Endothelial cell of umbilical vein (primary cell): ENCODE measurements around the gene TANGO2. TPM values are rescaled to one million over a fixed set of nuclear protein-coding genes. Genes with fewer than 3 reads are reported as not detected.

Experiments
- BruUV-seq: library from RNA; stranded (reverse); fragments of 400-500 nt; replicated peaks from 2 replicates; lab custom pipeline; 2021; lab: Mats Ljungman, UMichigan
- CTCF ChIA-PET: fragments of 300-600, 350-600 bp; sonication (Branson Sonifier 250); formaldehyde crosslinking; loops from one replicate; lab custom pipeline; 2021; ENCODE audit warnings: antibody characterized with exemption, inconsistent platforms; lab: Charles Lee
- POLR2A ChIA-PET: fragments of 300-600, 350-600 bp; sonication (Branson Sonifier 250); formaldehyde crosslinking; loops from one replicate; lab custom pipeline; 2021; ENCODE audit warnings: antibody characterized with exemption, inconsistent platforms; lab: Charles Lee
- DNase-seq: peaks from one replicate; pipeline ENCODE4 v3.0.0-alpha.2; 2011; ENCODE audit warnings: low read depth, low spot score
- FAIRE-seq: peaks from 2 replicates; lab custom pipeline; 2011; peaks lifted over from hg19 to GRCh38; lab: Jason Lieb, UNC
- H2AFZ ChIP-seq: 2 replicates; pipeline ENCODE4 v1.6.0; 2012; ENCODE audit warnings: low read depth, low read length, control low read depth, inconsistent platforms
- H3K27ac ChIP-seq: 2 replicates; pipeline ENCODE4 v1.5.1; 2011; ENCODE audit warnings: low read depth, mild to moderate bottlenecking, control low read depth, low read length, moderate library complexity; ENCODE audit not compliant: insufficient read depth
- H3K27me3 ChIP-seq, 2 experiments: 2 replicates each; pipeline versions ENCODE4 v1.6.0 to v1.6.1; 2011; ENCODE audit warnings: low read length in 2 of 2, mixed read lengths in 1 of 2; ENCODE audit not compliant: control insufficient read depth in 2 of 2, insufficient read depth in 2 of 2
- H3K36me3 ChIP-seq, 2 experiments: 2 replicates in 1 of 2; 3 replicates in 1 of 2; pipeline ENCODE4 v1.5.1; 2011; ENCODE audit warnings: low read length in 2 of 2, mild to moderate bottlenecking in 1 of 2, moderate library complexity in 1 of 2; ENCODE audit not compliant: control insufficient read depth in 2 of 2, insufficient read depth in 2 of 2; ENCODE audit errors: extremely low read depth in 1 of 2
- H3K4me1 ChIP-seq: 3 replicates; pipeline ENCODE4 v1.5.1; 2011; ENCODE audit warnings: mild to moderate bottlenecking, low read length; ENCODE audit not compliant: control insufficient read depth, insufficient read depth; ENCODE audit errors: extremely low read depth
- H3K4me2 ChIP-seq: 2 replicates; pipeline ENCODE4 v1.6.1; 2011; ENCODE audit warnings: low read length, control low read depth, mixed read lengths; ENCODE audit not compliant: insufficient read depth
- H3K4me3 ChIP-seq, 3 experiments: fragments of 200-600 bp in 1 of 3; sonication (generic), shearing (Covaris generic) in 1 of 3; replicated peaks in 1 of 3; 2 replicates each; pipeline ENCODE4 v1.5.1; 2011 to 2016; ENCODE audit warnings: control low read depth in 3 of 3, low read length in 3 of 3, mild to moderate bottlenecking in 2 of 3, inconsistent platforms in 1 of 3, low read depth in 1 of 3, moderate library complexity in 1 of 3; ENCODE audit not compliant: insufficient read depth in 1 of 3
- H3K79me2 ChIP-seq: 2 replicates; pipeline ENCODE4 v1.6.0; 2012; ENCODE audit warnings: low read length, inconsistent platforms; ENCODE audit not compliant: control insufficient read depth, insufficient read depth
- H3K9ac ChIP-seq: replicated peaks from 2 replicates; pipeline ENCODE3; 2011; ENCODE audit warnings: low read length, control low read depth; ENCODE audit not compliant: insufficient read depth; ENCODE audit errors: extremely low read depth
- H3K9me1 ChIP-seq: replicated peaks from 3 replicates; pipeline ENCODE4 v1.6.0; 2011; ENCODE audit warnings: mild to moderate bottlenecking, low read length; ENCODE audit not compliant: control insufficient read depth, insufficient read depth; ENCODE audit errors: extremely low read depth
- H3K9me3 ChIP-seq: replicated peaks from 2 replicates; pipeline ENCODE4 v1.5.1; 2012; ENCODE audit warnings: low read length, inconsistent platforms; ENCODE audit not compliant: control insufficient read depth, insufficient read depth
- H4K20me1 ChIP-seq: replicated peaks from 2 replicates; pipeline ENCODE3; 2011; ENCODE audit warnings: mild to moderate bottlenecking, low read length; ENCODE audit not compliant: control insufficient read depth, insufficient read depth; ENCODE audit errors: extremely low read depth
- CTCF ChIP-seq, 2 donors: IDR thresholded peaks; 1 replicate in 1 of 2; 2 replicates in 1 of 2; pipeline ENCODE4 v1.5.1; 2011; ENCODE audit warnings: low read length in 2 of 2, mild to moderate bottlenecking in 2 of 2, moderate library complexity in 2 of 2, control low read depth in 1 of 2, inconsistent platforms in 1 of 2, low read depth in 1 of 2; ENCODE audit not compliant: insufficient read depth in 1 of 2; ENCODE audit errors: extremely low read depth in 1 of 2
- JUN ChIP-seq: IDR thresholded peaks from 2 replicates; pipeline ENCODE4 v1.6.1; 2011; ENCODE audit warnings: borderline replicate concordance, low read depth; ENCODE audit not compliant: insufficient read length, insufficient read depth
- MAX ChIP-seq: IDR thresholded peaks from 2 replicates; pipeline ENCODE4 v1.6.1; 2011; ENCODE audit not compliant: insufficient read depth, insufficient read length
- MYC ChIP-seq: IDR thresholded peaks from one replicate; pipeline ENCODE4 v1.6.1; 2011; ENCODE audit warnings: mild to moderate bottlenecking, low read depth, low read length
- POLR2AphosphoS5 ChIP-seq: IDR thresholded peaks from 2 replicates; pipeline ENCODE4 v1.6.1; 2012; ENCODE audit warnings: low read depth, mild to moderate bottlenecking, control low read depth, low read length, moderate library complexity; ENCODE audit not compliant: insufficient read depth
- dilution Hi-C: fragments of 300-500 bp; cut with MboI; formaldehyde crosslinking; loops from one replicate; pipeline ENCODE4 v1.15.0; 2019; ENCODE audit warnings: low sequenced_read_pairs; ENCODE audit not compliant: extremely low pct_ligation_motif_present
- intact Hi-C: fragments of 100-400 bp; cut with micrococcal nuclease; formaldehyde crosslinking; loops from one replicate; pipeline ENCODE4 v1.10.0; 2022
- polyA plus RNA-seq, 4 experiments: library from polyadenylated mRNA; depleted of rRNA in 3 of 4; stranded (reverse) in 3 of 4; unstranded in 1 of 4; fragments of >200 nt; gene quantifications; 2 replicates each; pipeline versions ENCODE4 v1.2.1 to v1.2.3, GENCODE V29; 2011 to 2012; ENCODE audit warnings: missing spikeins in 1 of 4
- total RNA-seq: library from RNA; stranded (reverse); gene quantifications from 2 replicates; pipeline ENCODE4 v1.2.3, GENCODE V29; 2021

TANGO2 gene
- total and polyA plus RNA-seq, 2 donors (not counting 3 experiments of a cell fraction or from before 2014, with no cell fraction given): 40.0 to 49.3 TPM

- Histone ChIP-seq H3K9me1 (no peaks in the 10 kb centered on the region), H3K4me2 (no peak overlapping the region), H3K9me3 (no peaks in the 10 kb centered on the region), H3K4me1 (no peaks in the 10 kb centered on the region), H3K79me2 (no peaks in the 10 kb centered on the region), H3K4me3 (no peak overlapping the region), H3K27me3 (no peaks in the 10 kb centered on the region), H3K27ac (no peak overlapping the region), H4K20me1 (no peaks in the 10 kb centered on the region), H3K36me3 (peaks cover 0 to 31% of the 10 kb centered on the region in 2 experiments), H2AFZ (no peak overlapping the region), H3K9ac (no peak overlapping the region)
- CTCF ChIA-PET: no interaction called here
- POLR2A ChIA-PET: no interaction called here
- dilution Hi-C loops (no loop called here), intact Hi-C loops (no loop called here)
- TF ChIP-seq POLR2AphosphoS5 (no peak), CTCF (IDR thresholded peaks at IDR 0.05; ENCODE audit: extremely low read depth in 1 of 2, insufficient read depth in 1 of 2, low read depth in 1 of 2, low read length in 2 of 2) (no peak), JUN (no peak)
- FAIRE-seq: no peak
- no peak for DNase-seq
- no TSS peak for BruUV-seq
Observed at GRCh38 chr22:20051927-20052308, 31.0 kb downstream of the TANGO2 start.

GRCh38 chr22:20052309-20053259, 31.7 kb downstream of the TANGO2 start:
- dilution Hi-C loops (no loop called here), intact Hi-C loops (no loop called here)
- H3K9me3 ChIP-seq: no peaks in the 10 kb centered on the region
- no peak overlapping the region for H3K27ac ChIP-seq
- DNase-seq (no peak), FAIRE-seq (no peak)
- BruUV-seq: no TSS peak
- CTCF ChIA-PET: no interaction called here
- no peaks in the 10 kb centered on the region for H3K9me1 ChIP-seq
- peaks cover 0 to 32% of the 10 kb centered on the region in 2 experiments for H3K36me3 ChIP-seq
- TF ChIP-seq MYC: no peak
- TF ChIP-seq MAX: no peak
- H3K27me3 ChIP-seq: no peaks in the 10 kb centered on the region
- no peak overlapping the region for H2AFZ ChIP-seq
- POLR2A ChIA-PET: no interaction called here
- no peak overlapping the region for H3K4me3 ChIP-seq
- no peak overlapping the region for H3K9ac ChIP-seq
- no peaks in the 10 kb centered on the region for H3K79me2 ChIP-seq
- H3K4me1 ChIP-seq: no peaks in the 10 kb centered on the region
- no peak overlapping the region for H3K4me2 ChIP-seq
- no peaks in the 10 kb centered on the region for H4K20me1 ChIP-seq
